Measurements from ENCODE around the gene ABCB4. TPM values are rescaled to one million over a fixed set of nuclear protein-coding genes. Genes with fewer than 3 reads are reported as not detected.

ABCB4 gene
- total and polyA plus RNA-seq, 2 experiments from 2014 or later, result 1.2 to 1.5 TPM

DNA sequence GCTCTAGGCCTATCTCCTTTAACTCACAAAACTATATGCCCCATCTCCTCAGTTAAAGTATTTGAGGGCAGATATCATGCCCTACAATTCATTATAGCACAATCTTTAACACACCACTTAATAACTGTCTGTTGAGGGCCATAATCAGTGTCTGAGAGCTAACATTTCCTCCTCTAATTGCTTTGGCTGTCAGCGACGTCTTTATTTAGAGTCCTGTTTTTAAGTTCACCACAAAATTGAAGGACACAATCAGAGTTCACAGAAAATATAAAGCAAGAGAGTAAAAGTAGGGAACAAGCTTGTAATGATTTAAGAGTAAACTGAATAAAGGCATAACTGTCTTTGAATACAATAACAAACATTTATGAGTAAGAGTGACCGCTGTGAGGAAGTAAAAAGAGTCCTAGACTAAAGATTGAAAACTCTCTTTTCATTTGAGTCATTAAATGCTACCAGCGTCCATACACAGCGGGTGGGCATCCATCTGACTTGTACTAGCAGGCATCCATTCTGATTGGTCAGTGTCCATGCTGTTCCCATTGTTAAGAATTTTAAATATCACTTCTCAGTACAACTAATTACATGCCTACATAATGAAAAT, 38.4 kb upstream of the ABCB4 start:
- Histone ChIP-seq H2AFZ (no peak overlapping the region), H3K27me3 (ENCODE audit: insufficient read depth) (no peaks in the 10 kb centered on the region), H3K36me3 (ENCODE audit: insufficient read depth) (no peaks in the 10 kb centered on the region), H3K79me2 (replicated peaks; ENCODE audit: insufficient read depth) (no peaks in the 10 kb centered on the region), H3K4me3 (no peak overlapping the region), H3K4me1 (ENCODE audit: insufficient read depth) (peaks cover 10% of the 10 kb centered on the region), H3F3A (replicated peaks; ENCODE audit: low read depth) (no peaks in the 10 kb centered on the region), H3K4me2 (no peak overlapping the region), H3K9me2 (ENCODE audit: insufficient read depth) (peaks cover 3% of the 10 kb centered on the region; the same call in 1 of the 2 replicates), H4K20me1 (replicated peaks; ENCODE audit: insufficient read depth) (no peaks in the 10 kb centered on the region), H3K27ac (ENCODE audit: low read depth) (no peak overlapping the region)
- no peak for TF ChIP-seq JUNB (IDR thresholded peaks at IDR 0.05; ENCODE audit: unreplicated experiment)
- TF ChIP-seq EZH2phosphoT487 (IDR thresholded peaks at IDR 0.05; ENCODE audit: unreplicated experiment), result no peak
- no peak for TF ChIP-seq STAT1 (IDR thresholded peaks at IDR 0.05; ENCODE audit: unreplicated experiment)
- TF ChIP-seq NANOG (IDR thresholded peaks at IDR 0.05; ENCODE audit: borderline replicate concordance), result no peak
- TF ChIP-seq, protein P1, sequence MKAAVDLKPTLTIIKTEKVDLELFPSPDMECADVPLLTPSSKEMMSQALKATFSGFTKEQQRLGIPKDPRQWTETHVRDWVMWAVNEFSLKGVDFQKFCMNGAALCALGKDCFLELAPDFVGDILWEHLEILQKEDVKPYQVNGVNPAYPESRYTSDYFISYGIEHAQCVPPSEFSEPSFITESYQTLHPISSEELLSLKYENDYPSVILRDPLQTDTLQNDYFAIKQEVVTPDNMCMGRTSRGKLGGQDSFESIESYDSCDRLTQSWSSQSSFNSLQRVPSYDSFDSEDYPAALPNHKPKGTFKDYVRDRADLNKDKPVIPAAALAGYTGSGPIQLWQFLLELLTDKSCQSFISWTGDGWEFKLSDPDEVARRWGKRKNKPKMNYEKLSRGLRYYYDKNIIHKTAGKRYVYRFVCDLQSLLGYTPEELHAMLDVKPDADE (IDR thresholded peaks at IDR 0.05), result no peak
- TF ChIP-seq EZH2 (IDR thresholded peaks at IDR 0.05; ENCODE audit: low read depth, unreplicated experiment), result no peak
- no peak for TF ChIP-seq ZNF114 (CRISPR knock-in tag; IDR thresholded peaks at IDR 0.05)
- TF ChIP-seq CREB1 (CRISPR knock-in tag; IDR thresholded peaks at IDR 0.05; ENCODE audit: low read depth), result no peak
- TF ChIP-seq CTCF (conservative IDR thresholded peaks at IDR 0.05; ENCODE audit: low read depth in 2 of 2), result no peak
- no peak for TF ChIP-seq POLR2AphosphoS5 (IDR thresholded peaks at IDR 0.05; ENCODE audit: low read depth)
- TF ChIP-seq ZNF331 (CRISPR knock-in tag; IDR thresholded peaks at IDR 0.05; ENCODE audit: low read depth), result no peak
- TF ChIP-seq REST (IDR thresholded peaks at IDR 0.05; ENCODE audit: unreplicated experiment), result no peak
- TF ChIP-seq, protein P2, sequence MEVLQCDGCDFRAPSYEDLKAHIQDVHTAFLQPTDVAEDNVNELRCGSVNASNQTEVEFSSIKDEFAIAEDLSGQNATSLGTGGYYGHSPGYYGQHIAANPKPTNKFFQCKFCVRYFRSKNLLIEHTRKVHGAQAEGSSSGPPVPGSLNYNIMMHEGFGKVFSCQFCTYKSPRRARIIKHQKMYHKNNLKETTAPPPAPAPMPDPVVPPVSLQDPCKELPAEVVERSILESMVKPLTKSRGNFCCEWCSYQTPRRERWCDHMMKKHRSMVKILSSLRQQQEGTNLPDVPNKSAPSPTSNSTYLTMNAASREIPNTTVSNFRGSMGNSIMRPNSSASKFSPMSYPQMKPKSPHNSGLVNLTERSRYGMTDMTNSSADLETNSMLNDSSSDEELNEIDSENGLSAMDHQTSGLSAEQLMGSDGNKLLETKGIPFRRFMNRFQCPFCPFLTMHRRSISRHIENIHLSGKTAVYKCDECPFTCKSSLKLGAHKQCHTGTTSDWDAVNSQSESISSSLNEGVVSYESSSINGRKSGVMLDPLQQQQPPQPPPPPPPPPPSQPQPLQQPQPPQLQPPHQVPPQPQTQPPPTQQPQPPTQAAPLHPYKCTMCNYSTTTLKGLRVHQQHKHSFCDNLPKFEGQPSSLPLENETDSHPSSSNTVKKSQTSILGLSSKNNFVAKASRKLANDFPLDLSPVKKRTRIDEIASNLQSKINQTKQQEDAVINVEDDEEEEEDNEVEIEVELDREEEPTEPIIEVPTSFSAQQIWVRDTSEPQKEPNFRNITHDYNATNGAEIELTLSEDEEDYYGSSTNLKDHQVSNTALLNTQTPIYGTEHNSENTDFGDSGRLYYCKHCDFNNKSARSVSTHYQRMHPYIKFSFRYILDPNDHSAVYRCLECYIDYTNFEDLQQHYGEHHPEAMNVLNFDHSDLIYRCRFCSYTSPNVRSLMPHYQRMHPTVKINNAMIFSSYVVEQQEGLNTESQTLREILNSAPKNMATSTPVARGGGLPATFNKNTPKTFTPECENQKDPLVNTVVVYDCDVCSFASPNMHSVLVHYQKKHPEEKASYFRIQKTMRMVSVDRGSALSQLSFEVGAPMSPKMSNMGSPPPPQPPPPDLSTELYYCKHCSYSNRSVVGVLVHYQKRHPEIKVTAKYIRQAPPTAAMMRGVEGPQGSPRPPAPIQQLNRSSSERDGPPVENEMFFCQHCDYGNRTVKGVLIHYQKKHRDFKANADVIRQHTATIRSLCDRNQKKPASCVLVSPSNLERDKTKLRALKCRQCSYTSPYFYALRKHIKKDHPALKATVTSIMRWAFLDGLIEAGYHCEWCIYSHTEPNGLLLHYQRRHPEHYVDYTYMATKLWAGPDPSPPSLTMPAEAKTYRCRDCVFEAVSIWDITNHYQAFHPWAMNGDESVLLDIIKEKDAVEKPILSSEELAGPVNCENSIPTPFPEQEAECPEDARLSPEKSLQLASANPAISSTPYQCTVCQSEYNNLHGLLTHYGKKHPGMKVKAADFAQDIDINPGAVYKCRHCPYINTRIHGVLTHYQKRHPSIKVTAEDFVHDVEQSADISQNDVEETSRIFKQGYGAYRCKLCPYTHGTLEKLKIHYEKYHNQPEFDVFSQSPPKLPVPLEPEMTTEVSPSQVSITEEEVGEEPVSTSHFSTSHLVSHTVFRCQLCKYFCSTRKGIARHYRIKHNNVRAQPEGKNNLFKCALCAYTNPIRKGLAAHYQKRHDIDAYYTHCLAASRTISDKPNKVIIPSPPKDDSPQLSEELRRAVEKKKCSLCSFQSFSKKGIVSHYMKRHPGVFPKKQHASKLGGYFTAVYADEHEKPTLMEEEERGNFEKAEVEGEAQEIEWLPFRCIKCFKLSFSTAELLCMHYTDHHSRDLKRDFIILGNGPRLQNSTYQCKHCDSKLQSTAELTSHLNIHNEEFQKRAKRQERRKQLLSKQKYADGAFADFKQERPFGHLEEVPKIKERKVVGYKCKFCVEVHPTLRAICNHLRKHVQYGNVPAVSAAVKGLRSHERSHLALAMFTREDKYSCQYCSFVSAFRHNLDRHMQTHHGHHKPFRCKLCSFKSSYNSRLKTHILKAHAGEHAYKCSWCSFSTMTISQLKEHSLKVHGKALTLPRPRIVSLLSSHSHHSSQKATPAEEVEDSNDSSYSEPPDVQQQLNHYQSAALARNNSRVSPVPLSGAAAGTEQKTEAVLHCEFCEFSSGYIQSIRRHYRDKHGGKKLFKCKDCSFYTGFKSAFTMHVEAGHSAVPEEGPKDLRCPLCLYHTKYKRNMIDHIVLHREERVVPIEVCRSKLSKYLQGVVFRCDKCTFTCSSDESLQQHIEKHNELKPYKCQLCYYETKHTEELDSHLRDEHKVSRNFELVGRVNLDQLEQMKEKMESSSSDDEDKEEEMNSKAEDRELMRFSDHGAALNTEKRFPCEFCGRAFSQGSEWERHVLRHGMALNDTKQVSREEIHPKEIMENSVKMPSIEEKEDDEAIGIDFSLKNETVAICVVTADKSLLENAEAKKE (CRISPR knock-in tag; IDR thresholded peaks at IDR 0.05), result no peak
- H3K4me1 Mint-ChIP-seq, result peaks cover 12% of the 10 kb centered on the region
- H3K27me3 Mint-ChIP-seq (ENCODE audit: insufficient read depth, low read depth, poor library complexity), result peaks cover 2% of the 10 kb centered on the region
- DNase-seq (ENCODE audit: low spot score) (no peak), ATAC-seq (no peak)
- no peak overlapping the region for H3K27ac Mint-ChIP-seq
- H3K36me3 Mint-ChIP-seq (ENCODE audit: low read depth), result no peaks in the 10 kb centered on the region
- H3K9me3 Mint-ChIP-seq, result no peaks in the 10 kb centered on the region
- no peak overlapping the region for H3K4me3 Mint-ChIP-seq

All from GM23338 (cell line).